SK-MEL-5 (cell line): Measurements from ENCODE around the gene KLHL20. TPM values are rescaled to one million over a fixed set of nuclear protein-coding genes. Genes with fewer than 3 reads are reported as not detected.
"Not testable (repeated sequence)": the region's sequence is repeated elsewhere in the genome, so short reads cannot be mapped to it uniquely, and the experiment has no call there.

ENCODE experiments used
- DNase-seq: peaks from one replicate; pipeline ENCODE4 v3.0.0-alpha.2; 2016; ENCODE audit warnings: low read depth, low spot score
- in situ Hi-C: cut with HindIII; loops from 2 replicates; pipeline ENCODE4 v1.10.0; 2016; ENCODE audit warnings: low sequenced_read_pairs, high pct_unique_total_duplicates, low pct_unique_long_range_greater_than_20kb
- small RNA-seq, 2 experiments: library from RNA; depleted of rRNA; stranded (forward); fragments of <200 nt; gene quantifications; one replicate each; pipeline ENCODE3, GENCODE V24; 2014
- total RNA-seq: library from RNA; depleted of rRNA; stranded (reverse); fragments of >200 nt; shearing (Covaris generic); gene quantifications from 2 replicates; pipeline ENCODE4 v1.2.3, GENCODE V29; 2014; rRNA removed

The KLHL20 gene
- total RNA-seq, 1 experiment from 2014 or later: 15.9 TPM

DNA sequence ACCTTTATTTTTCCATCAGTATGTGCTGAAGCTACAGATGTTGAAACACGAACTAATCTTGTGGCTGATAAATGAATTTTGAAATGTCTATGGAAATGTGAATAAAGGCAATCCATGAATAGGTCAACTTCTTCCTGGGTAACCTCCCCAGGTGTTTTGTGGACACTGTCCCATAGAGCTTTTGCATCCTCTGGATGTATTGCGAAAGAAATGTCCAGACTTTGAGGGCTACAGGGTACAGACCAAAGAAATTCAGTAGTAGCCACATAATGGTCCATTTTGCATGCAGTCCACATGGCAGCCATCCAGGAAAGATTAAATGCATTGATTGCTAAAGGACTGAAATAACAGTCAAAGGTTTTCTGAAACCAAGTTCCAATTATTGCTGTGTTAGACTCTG lies 88.2 kb downstream of the KLHL20 start:
- DNase-seq: no peak
- in situ Hi-C loops: no loop called here

GRCh38 chr1:173813654-173814053 lies 98.9 kb downstream of the KLHL20 start:
- DNase-seq, in situ Hi-C loops: not testable (repeated sequence)

GRCh38 chr1:173818459-173818858 lies 103.7 kb downstream of the KLHL20 start:
- in situ Hi-C loops: no loop called here
- no peak for DNase-seq

DNA sequence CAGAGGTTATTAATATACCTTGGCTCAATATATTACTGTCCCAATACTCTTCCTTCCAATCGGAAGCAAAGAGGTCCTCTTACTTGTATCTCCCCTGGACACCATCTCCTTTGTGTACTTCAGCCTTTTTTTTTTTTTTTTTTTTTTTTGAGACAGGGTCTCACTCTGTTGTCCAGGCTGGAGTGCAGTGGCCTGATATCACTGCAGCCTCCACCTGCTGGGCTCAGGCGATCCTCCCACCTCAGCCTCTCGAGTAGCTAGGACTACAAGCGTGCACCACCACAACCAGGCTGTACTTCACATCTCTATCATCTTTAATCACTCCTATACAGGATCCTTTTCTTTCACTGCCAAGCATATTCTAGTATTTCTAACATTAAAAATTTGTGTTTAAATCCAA lies 106.9 kb downstream of the KLHL20 start:
- no peak for DNase-seq
- in situ Hi-C loops: no loop called here

DNA sequence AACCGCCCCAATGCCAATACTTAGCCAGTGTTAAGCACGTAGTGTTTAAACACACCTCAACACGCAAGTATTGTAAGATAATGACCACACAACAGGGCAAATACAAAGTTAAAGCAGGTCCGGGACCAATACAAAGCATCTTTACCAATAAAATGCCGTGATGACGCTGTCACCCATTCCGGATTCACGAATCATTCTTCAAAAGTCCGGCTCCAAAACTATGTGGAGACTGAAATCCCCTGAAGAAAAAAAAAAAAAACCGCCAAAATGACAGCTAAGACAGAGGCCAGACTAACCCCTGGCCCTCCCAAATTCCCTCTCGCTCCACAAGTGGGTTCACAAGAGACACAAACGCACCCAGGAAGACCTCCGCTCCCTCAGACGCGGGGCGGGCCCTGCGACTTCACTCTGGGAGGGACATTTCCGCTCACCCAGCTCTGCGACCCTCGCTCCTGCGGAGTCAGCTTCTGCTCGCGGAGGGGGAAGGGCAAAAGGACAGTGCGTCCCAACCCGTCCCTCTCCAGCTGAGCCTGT lies 109.1 kb downstream of the KLHL20 start:
- no peak for DNase-seq
- in situ Hi-C loops: no loop called here

- in situ Hi-C loops: no loop called here
- peak; percentile 98 for DNase-seq
Observed at GRCh38 chr1:173824315-173825081, 109.7 kb downstream of the KLHL20 start, which contains the start of the genes CENPL and DARS2. TSS of gene CENPL (minus strand) at chr1:173824883. CDS start at chr1:173811299, 13,584 bp downstream. TSS of gene DARS2 (plus strand) at chr1:173824673. CDS start at chr1:173825230, 557 bp downstream.

DNA sequence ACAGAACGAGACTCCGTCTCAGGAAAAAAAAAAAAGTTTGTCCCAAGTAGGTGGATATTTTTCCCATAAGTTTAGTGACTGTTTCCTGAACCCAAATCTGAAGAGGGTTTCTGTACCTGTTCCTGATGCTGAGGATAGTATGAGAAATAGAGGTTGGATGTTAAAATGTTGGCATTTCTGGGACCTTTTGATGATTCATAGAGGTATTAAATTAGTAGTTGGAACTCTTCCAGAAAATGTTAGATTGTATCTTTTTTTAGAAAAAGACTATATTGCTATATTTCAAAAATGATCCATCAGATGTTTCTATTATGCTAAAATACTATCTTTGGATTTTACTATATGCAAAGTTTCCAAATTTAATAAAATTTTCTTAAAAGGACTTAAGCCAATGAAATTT lies 112.8 kb downstream of the KLHL20 start:
- in situ Hi-C loops: no loop called here
- no peak for DNase-seq

GRCh38 chr1:173832748-173833147 lies 118.0 kb downstream of the KLHL20 start:
- in situ Hi-C loops: no loop called here
- no peak for DNase-seq

Small RNA genes within 50 kb of the gene (small RNA-seq; reads per million reads assigned to genes)
- gene BX248409.1: 0 reads per million in 2 experiments
- 0 reads per million in 2 experiments for gene RF00019

Other genes starting within 250 kb of the KLHL20 start
- gene PRDX6, start 237.6 kb upstream of the KLHL20 start, total RNA-seq: 214 and 215 TPM in 2 replicates
- not detected in 2 replicates for gene SLC9C2, start 111.9 kb upstream of the KLHL20 start, total RNA-seq
- not detected in 2 replicates for gene TEX50, start 79.6 kb upstream of the KLHL20 start, total RNA-seq
- gene ANKRD45, start 45.1 kb upstream of the KLHL20 start, total RNA-seq: 0.11 TPM in 1 of 2 replicates, not detected in the other
- 38.6 and 49.5 TPM in 2 replicates for gene DARS2, start 109.7 kb downstream of the KLHL20 start, total RNA-seq
- 24.0 and 28.0 TPM in 2 replicates for gene CENPL, start 109.9 kb downstream of the KLHL20 start, total RNA-seq
- gene GAS5, start 153.0 kb downstream of the KLHL20 start, total RNA-seq: 588 and 660 TPM in 2 replicates
- gene ZBTB37, start 153.4 kb downstream of the KLHL20 start, total RNA-seq: 8.0 and 8.3 TPM in 2 replicates
- not detected in 2 replicates for gene SERPINC1, start 202.3 kb downstream of the KLHL20 start, total RNA-seq